A549 (cell line): ENCODE data around the gene TRAF7.

ENCODE experiments used
- HDAC2 ChIP-seq: fragments of 200-600 bp; sonication (generic); IDR thresholded peaks from 2 replicates; pipeline ENCODE4 v1.6.1; 2016
- MAFK ChIP-seq: fragments of 450-650 bp; IDR thresholded peaks from 2 replicates; pipeline ENCODE4 v1.6.1; 2014; ENCODE audit not compliant: partially characterized antibody

- TF ChIP-seq HDAC2 (no peak), MAFK (no peak)
Observed at GRCh38 chr16:2147378-2147777, 8.2 kb upstream of the TRAF7 start.
